Right lobe of liver (tissue), 4 donors: ENCODE results near the gene CLEC1A.

ENCODE experiments used
- POLR2A ChIP-seq: fragments of 450-650 bp; IDR thresholded peaks from one replicate; pipeline ENCODE4 v1.6.1; 2017; ENCODE audit warnings: antibody characterized with exemption, mild to moderate bottlenecking
- TF ChIP-seq, protein P1 (sequence below), 4 donors: fragments of 200-600 bp in 3 of 4; fragments of 450-650 bp in 1 of 4; IDR thresholded peaks; one replicate each; pipeline versions ENCODE4 v1.5.1 to v1.8.0; 2016 to 2022; ENCODE audit warnings: antibody characterized with exemption in 4 of 4, mild to moderate bottlenecking in 2 of 4
- donor health status: DM: no; HTN: no; CAD: no.
- donor health status: DM: no; HTN: no; CAD: no.
- donor health status: DM: no; HTN: yes; CAD: no.

DNA sequence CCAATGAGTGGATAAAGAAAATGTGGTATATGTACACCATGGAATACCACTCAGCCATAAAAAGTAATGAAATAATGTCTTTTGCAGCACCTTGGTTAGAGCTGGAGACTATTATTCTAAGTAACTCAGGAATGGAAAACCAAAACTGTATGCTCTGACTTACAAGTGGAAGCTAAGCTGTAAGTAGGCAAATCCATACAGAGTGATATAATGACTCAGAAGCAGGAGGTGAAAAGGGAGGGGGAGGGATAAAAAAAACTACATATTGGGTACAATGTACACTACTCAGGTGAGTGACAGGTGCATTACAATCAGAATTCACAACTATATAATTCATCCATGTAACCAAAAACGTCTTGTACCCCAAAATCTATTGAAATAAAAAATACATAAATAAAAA lies 15.1 kb upstream of the CLEC1A start:
- no peak for TF ChIP-seq POLR2A
- TF ChIP-seq, protein P1, sequence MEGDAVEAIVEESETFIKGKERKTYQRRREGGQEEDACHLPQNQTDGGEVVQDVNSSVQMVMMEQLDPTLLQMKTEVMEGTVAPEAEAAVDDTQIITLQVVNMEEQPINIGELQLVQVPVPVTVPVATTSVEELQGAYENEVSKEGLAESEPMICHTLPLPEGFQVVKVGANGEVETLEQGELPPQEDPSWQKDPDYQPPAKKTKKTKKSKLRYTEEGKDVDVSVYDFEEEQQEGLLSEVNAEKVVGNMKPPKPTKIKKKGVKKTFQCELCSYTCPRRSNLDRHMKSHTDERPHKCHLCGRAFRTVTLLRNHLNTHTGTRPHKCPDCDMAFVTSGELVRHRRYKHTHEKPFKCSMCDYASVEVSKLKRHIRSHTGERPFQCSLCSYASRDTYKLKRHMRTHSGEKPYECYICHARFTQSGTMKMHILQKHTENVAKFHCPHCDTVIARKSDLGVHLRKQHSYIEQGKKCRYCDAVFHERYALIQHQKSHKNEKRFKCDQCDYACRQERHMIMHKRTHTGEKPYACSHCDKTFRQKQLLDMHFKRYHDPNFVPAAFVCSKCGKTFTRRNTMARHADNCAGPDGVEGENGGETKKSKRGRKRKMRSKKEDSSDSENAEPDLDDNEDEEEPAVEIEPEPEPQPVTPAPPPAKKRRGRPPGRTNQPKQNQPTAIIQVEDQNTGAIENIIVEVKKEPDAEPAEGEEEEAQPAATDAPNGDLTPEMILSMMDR (IDR thresholded peaks at IDR 0.05), result no peak
